ENCODE results near the gene RREB1. TPM values are rescaled to one million over a fixed set of nuclear protein-coding genes. Genes with fewer than 3 reads are reported as not detected.

Gene RREB1
- total RNA-seq, 1 experiment from 2014 or later: 35.8 TPM

DNA sequence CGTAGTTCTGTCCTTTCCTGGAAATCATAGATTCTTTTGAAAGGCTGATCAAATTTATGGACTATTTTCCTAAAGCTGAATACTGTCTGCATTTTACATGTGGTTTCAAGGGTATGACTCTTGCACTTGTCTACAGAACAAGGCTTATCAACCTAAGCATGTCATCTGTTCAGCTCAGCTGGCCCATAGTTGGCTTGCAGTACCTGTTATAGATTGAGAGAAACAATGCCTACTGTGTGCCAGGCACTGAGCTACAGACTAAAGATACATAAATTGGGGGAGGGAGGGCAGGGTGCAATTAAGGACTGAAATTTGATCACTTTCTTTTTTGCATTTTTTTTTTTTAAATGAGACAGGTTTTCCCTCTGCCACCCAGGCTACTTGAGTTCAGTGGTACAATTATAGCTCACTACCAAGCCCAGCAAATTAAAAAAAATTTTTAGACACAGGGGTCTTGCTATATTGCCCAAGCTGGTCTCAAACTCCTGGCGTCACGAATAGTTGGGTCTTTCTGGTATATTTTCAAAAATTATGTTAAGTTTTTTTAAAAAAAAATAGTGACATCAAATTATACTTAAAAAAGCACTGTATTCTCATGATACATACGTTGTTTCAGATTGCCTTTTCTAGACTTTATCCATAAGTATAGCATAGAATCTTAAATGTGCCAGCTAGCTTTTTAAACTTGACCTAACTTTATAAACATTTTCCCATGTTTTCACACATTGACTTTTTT lies 52.2 kb downstream of the RREB1 start:
- WGBS (ENCODE audit: extremely low coverage, insufficient read length, low lambda C conversion rate): no CpG with 5 or more reads among the region's 4 CpGs
- no peaks in the 10 kb centered on the region for H3K9me3 ChIP-seq (ENCODE audit: control insufficient read depth, low read depth, low read length)
- H2BK15ac ChIP-seq (ENCODE audit: low read depth, low read length): no peak overlapping the region
- no peak overlapping the region for H2AK5ac ChIP-seq (ENCODE audit: insufficient read length, low read length)
- H3K79me2 ChIP-seq (ENCODE audit: insufficient read depth, low read length): no peaks in the 10 kb centered on the region; the same call in 1 of the 2 replicates
- H3K4ac ChIP-seq (ENCODE audit: low read depth, low read length): no peak overlapping the region
- no peak overlapping the region for H4K8ac ChIP-seq (replicated peaks; ENCODE audit: insufficient read length, low read depth, low read length)
- no peak overlapping the region for H3K14ac ChIP-seq (ENCODE audit: insufficient read depth, low read length)
- TF ChIP-seq, protein P1, sequence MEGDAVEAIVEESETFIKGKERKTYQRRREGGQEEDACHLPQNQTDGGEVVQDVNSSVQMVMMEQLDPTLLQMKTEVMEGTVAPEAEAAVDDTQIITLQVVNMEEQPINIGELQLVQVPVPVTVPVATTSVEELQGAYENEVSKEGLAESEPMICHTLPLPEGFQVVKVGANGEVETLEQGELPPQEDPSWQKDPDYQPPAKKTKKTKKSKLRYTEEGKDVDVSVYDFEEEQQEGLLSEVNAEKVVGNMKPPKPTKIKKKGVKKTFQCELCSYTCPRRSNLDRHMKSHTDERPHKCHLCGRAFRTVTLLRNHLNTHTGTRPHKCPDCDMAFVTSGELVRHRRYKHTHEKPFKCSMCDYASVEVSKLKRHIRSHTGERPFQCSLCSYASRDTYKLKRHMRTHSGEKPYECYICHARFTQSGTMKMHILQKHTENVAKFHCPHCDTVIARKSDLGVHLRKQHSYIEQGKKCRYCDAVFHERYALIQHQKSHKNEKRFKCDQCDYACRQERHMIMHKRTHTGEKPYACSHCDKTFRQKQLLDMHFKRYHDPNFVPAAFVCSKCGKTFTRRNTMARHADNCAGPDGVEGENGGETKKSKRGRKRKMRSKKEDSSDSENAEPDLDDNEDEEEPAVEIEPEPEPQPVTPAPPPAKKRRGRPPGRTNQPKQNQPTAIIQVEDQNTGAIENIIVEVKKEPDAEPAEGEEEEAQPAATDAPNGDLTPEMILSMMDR (conservative IDR thresholded peaks at IDR 0.05): no peak
- H3K23ac ChIP-seq (ENCODE audit: insufficient read length, low read depth, low read length): no peak overlapping the region
- H4K5ac ChIP-seq (ENCODE audit: insufficient read length, low read depth, low read length): no peak overlapping the region
- Mint-ChIP-seq H3K27me3 (ENCODE audit: low read depth) (no peaks in the 10 kb centered on the region), H3K4me3 (no peak overlapping the region), H3K27ac (no peak overlapping the region), H3K36me3 (ENCODE audit: insufficient read depth in 1 of 3, low read depth in 3 of 3) (peaks cover 0 to 2% (median 0%) of the 10 kb centered on the region in 3 experiments; a peak in 1 of 7 replicates), H3K4me1 (peaks cover 44 to 70% of the 10 kb centered on the region in 2 experiments), H3K9me3 (no peaks in the 10 kb centered on the region)
- no peak overlapping the region for H2BK120ac ChIP-seq (ENCODE audit: low read depth, low read length, poor library complexity, severe bottlenecking)
- no peak overlapping the region for H3K4me2 ChIP-seq (ENCODE audit: insufficient read depth, insufficient read length, low read length)
- no peak overlapping the region for H3K27ac ChIP-seq (ENCODE audit: insufficient read length, low read depth, low read length)
- H2AFZ ChIP-seq (ENCODE audit: low read length): no peak overlapping the region
- H2BK20ac ChIP-seq (ENCODE audit: low read depth, low read length, poor library complexity, severe bottlenecking): no peak overlapping the region
- H3K79me1 ChIP-seq (ENCODE audit: insufficient read depth, low read depth, low read length, poor library complexity, severe bottlenecking): no peaks in the 10 kb centered on the region
- no peak overlapping the region for H3T11ph ChIP-seq (ENCODE audit: low read length)
- H4K20me1 ChIP-seq (ENCODE audit: control insufficient read depth, insufficient read depth, insufficient read length): no peaks in the 10 kb centered on the region
- no peak overlapping the region for H3K18ac ChIP-seq (ENCODE audit: insufficient read length, low read depth, low read length)
- H4K91ac ChIP-seq (ENCODE audit: insufficient read length, low read depth, low read length): no peak overlapping the region
- H3K9ac ChIP-seq (ENCODE audit: extremely low read depth, insufficient read length, low read length): no peak overlapping the region
- DNase-seq: no peak
- H3K4me1 ChIP-seq (ENCODE audit: insufficient read depth, low read length): peaks cover 3% of the 10 kb centered on the region; the same call in 1 of the 2 replicates
- no peak overlapping the region for H2BK12ac ChIP-seq (ENCODE audit: insufficient read length, low read depth, low read length)
- no peaks in the 10 kb centered on the region for H3K27me3 ChIP-seq (ENCODE audit: insufficient read depth, low read length)
- no peak overlapping the region for H2BK5ac ChIP-seq (ENCODE audit: insufficient read length, low read length)
- H3K56ac ChIP-seq (ENCODE audit: insufficient read length, low read depth, low read length): no peak overlapping the region
- no peaks in the 10 kb centered on the region for H3K23me2 ChIP-seq (ENCODE audit: insufficient read length, low read depth, low read length, poor library complexity, severe bottlenecking)

Data from H9 (cell line).